WTC11 (cell line): ENCODE results near the gene OR2W3.

ENCODE experiments used
- CTCF ChIP-seq: fragments of 200-600 bp; IDR thresholded peaks from 2 replicates; pipeline ENCODE4 v1.8.0; 2022; ENCODE audit warnings: antibody characterized with exemption
- FOXK1 ChIP-seq: sonication (generic); formaldehyde crosslinking; IDR thresholded peaks from 2 replicates; pipeline ENCODE4 v1.8.0; 2022; ENCODE audit warnings: mild to moderate bottlenecking, moderate library complexity, missing genetic modification reagents
- ZMAT4 ChIP-seq: fragments of 250-450 bp; sonication (Bioruptor Pico); IDR thresholded peaks from 2 replicates; pipeline ENCODE4 v1.9.0; 2021; ENCODE audit warnings: mild to moderate bottlenecking

- TF ChIP-seq CTCF (no peak), ZMAT4 (CRISPR knock-in tag) (no peak), FOXK1 (CRISPR knock-in tag) (no peak)
Observed at GRCh38 chr1:247865416-247865815, 30.0 kb upstream of the OR2W3 start.
